GM21515 (cell line): ENCODE results near the gene ZYG11A.

ENCODE experiments used
- ATAC-seq: cut with Tn5 transposase; IDR thresholded peaks from one replicate; pipeline ENCODE4 v1.9.1; 2021; ENCODE audit not compliant: unreplicated experiment

Gene ZYG11A

GRCh38 chr1:52876843-52877242 lies 34.3 kb downstream of the ZYG11A start:
- no peak for ATAC-seq

- ATAC-seq = no peak
These were observed 35.0 kb downstream of the ZYG11A start for GRCh38 chr1:52877554-52877953.

- no peak for ATAC-seq
These were observed 37.6 kb downstream of the ZYG11A start for GRCh38 chr1:52880206-52880605.

GRCh38 chr1:52887483-52887882 lies 44.9 kb downstream of the ZYG11A start:
- no peak for ATAC-seq

- ATAC-seq = no peak
These were observed 50.1 kb downstream of the ZYG11A start for GRCh38 chr1:52892424-52893215.

GRCh38 chr1:52899445-52899894 lies 56.9 kb downstream of the ZYG11A start:
- ATAC-seq = no peak

- ATAC-seq = no peak
These were observed 57.8 kb downstream of the ZYG11A start for GRCh38 chr1:52900402-52900801.

- no peak for ATAC-seq
These were observed 58.8 kb downstream of the ZYG11A start for GRCh38 chr1:52901384-52901783.

- no peak for ATAC-seq
These were observed 61.8 kb downstream of the ZYG11A start for GRCh38 chr1:52904208-52904926.

- ATAC-seq = no peak
These were observed 62.6 kb downstream of the ZYG11A start for GRCh38 chr1:52904927-52905698.

- ATAC-seq = no peak
These were observed 63.6 kb downstream of the ZYG11A start for GRCh38 chr1:52906135-52906603.

- ATAC-seq = no peak
These were observed 64.7 kb downstream of the ZYG11A start for GRCh38 chr1:52907068-52907811.

- ATAC-seq = no peak
These were observed 65.2 kb downstream of the ZYG11A start for GRCh38 chr1:52907812-52908153.

- ATAC-seq = no peak
These were observed 69.0 kb downstream of the ZYG11A start for GRCh38 chr1:52911541-52911940.

- no peak for ATAC-seq
These were observed 70.5 kb downstream of the ZYG11A start for GRCh38 chr1:52913014-52913413.

GRCh38 chr1:52913537-52913936 lies 71.0 kb downstream of the ZYG11A start:
- no peak for ATAC-seq

GRCh38 chr1:52914463-52914862 lies 71.9 kb downstream of the ZYG11A start:
- ATAC-seq = no peak

- no peak for ATAC-seq
These were observed 72.8 kb downstream of the ZYG11A start for GRCh38 chr1:52915211-52915854.

- no peak for ATAC-seq
These were observed 73.3 kb downstream of the ZYG11A start for GRCh38 chr1:52915855-52916220.

GRCh38 chr1:52916241-52916975 lies 73.8 kb downstream of the ZYG11A start:
- ATAC-seq = no peak
